ENCODE data around the gene SRSF8.

DNA sequence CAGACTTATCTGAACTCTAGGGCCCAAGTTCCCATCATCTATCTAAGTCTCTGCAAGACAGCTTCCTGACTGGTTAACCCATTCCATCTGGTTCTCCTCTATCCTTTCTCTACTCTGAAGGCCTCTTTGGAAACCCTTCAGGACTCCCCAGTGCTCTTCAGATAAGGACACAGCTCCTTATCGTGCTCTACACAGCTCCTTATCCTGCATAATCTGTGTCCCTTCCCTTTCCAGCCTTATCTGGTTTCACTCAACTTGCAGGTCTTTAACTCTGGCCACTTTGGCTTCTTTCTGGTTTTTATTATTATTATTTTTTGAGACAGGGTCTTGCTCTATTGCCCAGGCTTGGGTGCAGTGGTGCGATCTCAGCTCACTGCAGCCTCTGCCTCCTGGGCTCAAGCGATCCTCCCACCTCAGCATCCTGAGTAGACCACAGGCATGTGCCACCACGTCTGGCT is 33.5 kb downstream of the SRSF8 start:
- TF ChIP-seq, protein P1, sequence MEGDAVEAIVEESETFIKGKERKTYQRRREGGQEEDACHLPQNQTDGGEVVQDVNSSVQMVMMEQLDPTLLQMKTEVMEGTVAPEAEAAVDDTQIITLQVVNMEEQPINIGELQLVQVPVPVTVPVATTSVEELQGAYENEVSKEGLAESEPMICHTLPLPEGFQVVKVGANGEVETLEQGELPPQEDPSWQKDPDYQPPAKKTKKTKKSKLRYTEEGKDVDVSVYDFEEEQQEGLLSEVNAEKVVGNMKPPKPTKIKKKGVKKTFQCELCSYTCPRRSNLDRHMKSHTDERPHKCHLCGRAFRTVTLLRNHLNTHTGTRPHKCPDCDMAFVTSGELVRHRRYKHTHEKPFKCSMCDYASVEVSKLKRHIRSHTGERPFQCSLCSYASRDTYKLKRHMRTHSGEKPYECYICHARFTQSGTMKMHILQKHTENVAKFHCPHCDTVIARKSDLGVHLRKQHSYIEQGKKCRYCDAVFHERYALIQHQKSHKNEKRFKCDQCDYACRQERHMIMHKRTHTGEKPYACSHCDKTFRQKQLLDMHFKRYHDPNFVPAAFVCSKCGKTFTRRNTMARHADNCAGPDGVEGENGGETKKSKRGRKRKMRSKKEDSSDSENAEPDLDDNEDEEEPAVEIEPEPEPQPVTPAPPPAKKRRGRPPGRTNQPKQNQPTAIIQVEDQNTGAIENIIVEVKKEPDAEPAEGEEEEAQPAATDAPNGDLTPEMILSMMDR (IDR thresholded peaks at IDR 0.05), result no peak
- TF ChIP-seq POLR2A (IDR thresholded peaks at IDR 0.05; ENCODE audit: low read depth) (no peak), EP300 (IDR thresholded peaks at IDR 0.05) (no peak), POLR2AphosphoS5 (IDR thresholded peaks at IDR 0.05) (no peak)
